NCI-H510A treated with DMSO at 0.1 percent for 48 hours (cell line): ENCODE measurements around the gene TBC1D14.
"Not testable (repeated sequence)": the region's sequence is repeated elsewhere in the genome, so short reads cannot be mapped to it uniquely, and the experiment has no call there.

Experiments used
- DNase-seq: peaks from one replicate; lab custom pipeline; 2025; lab: John Stamatoyannopoulos, UW

The TBC1D14 gene

DNA sequence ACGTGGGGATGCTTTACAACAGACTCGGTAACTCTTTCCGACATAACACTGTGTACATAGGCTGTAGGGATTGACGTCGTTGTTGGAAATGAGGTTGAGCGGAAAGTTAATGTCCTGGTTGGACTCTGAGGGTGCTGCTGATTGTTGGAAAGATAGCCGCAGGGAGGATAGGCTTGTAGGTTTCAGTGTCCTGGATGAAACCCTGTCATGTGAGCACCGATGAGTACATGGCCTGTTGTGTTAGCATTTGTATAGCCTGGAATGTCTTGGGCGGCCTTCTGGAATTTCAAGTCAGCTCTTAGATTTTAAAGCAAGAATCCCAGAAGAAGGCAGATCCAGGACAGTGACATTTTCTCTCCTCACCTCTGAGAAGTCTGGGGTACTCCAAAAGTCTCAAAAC lies 63.3 kb downstream of the TBC1D14 start:
- no peak for DNase-seq

DNA sequence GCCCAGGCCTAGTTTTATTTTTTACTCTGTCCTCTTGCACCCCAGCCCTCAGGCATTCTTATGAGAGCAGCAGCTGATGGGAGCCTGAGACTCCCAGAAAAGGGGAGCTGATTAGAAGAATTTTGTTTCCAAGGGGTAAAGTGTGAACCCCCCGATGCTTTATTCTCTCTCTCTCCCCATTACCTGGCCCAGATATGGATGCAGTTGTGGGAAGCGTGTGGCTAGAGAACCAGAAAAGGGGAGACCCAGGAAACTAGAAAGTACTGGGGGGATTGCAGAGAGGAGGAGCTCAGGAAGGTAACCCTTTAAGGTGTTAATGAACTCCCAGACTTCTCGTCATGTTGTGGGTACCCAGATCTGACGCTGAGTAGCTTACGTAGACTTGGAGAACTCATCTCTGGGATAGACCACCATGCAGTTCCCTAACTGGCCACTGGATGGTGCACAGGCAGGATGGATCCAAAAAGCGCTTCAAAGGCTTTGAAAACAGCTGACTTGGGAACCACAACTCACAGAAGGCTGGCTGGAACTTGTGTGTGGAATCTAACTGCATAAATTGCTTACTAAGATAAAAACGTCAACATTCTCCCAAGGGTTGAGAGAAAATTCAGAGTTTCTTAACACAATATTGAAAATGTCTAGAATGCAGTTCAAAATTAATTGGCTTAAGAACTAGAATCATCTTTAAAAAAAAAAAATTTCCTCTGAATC lies 64.7 kb downstream of the TBC1D14 start:
- peak; percentile 43 for DNase-seq

GRCh38 chr4:6977846-6978245 lies 68.2 kb downstream of the TBC1D14 start:
- DNase-seq: not testable (repeated sequence)

DNA sequence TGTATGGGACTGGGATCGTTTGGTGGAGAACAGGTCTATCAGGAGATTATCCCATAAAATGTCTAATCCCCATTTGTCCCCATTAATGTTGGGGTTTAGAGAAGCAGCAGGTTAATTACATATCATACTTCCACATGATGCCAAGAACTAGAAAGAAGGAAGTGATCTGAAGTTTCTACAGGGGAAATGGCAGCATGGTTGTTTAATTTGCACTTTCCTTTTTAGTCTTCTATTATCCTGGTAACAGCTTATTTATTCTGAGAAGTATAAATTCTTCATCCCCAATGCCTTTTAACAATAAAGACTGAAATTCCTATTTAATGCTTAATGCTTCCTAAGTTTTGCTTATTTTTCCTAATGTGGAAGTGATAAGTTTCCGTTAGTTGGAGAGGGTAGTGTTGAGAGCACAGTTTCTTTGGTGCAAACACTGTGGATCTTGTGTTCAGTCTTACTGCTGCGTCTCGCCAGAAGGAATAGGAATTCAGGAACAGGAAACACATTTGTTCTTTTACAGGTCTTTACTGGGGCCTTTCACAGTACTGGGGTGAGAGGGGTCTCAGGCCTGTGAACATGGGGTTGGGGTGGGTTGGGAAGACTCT lies 74.0 kb downstream of the TBC1D14 start:
- DNase-seq: no peak

DNA sequence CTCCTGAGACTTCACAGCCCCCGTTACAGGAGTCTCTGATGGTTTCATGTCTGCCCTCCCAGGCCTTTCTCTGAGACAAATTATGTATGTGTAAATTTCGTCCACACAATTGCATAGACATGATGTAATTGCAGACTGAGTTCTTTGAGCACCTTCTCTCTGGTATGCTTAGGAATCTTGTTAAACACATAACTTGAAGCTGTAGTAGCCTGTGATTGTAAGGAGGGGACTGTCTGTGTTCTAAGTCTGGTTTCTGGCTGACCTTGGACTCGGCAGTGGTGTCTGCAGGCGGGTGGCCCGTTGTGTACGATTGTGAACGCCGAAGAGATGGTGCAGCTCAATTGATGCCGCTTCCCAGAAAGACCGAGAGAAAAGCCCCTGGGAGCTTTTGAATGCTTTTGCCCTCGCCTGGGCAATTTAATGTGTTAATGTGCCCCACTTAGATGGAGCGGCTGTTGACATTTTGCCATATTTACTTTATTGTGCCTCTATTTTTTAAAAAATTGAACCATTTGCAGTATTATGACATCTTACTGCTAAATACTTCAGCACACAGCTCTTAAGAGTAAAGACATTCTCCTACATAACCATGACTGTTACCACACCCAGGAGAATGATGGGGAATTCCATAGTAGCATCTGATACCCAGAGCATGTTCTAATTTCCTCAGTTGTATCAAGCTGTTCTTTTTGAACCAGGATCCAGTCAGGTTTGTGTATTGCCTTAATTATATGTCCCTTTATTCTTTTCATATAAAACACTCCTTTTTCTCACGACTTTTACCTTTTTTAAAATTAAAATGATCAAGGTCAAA lies 75.2 kb downstream of the TBC1D14 start:
- DNase-seq: no peak

DNA sequence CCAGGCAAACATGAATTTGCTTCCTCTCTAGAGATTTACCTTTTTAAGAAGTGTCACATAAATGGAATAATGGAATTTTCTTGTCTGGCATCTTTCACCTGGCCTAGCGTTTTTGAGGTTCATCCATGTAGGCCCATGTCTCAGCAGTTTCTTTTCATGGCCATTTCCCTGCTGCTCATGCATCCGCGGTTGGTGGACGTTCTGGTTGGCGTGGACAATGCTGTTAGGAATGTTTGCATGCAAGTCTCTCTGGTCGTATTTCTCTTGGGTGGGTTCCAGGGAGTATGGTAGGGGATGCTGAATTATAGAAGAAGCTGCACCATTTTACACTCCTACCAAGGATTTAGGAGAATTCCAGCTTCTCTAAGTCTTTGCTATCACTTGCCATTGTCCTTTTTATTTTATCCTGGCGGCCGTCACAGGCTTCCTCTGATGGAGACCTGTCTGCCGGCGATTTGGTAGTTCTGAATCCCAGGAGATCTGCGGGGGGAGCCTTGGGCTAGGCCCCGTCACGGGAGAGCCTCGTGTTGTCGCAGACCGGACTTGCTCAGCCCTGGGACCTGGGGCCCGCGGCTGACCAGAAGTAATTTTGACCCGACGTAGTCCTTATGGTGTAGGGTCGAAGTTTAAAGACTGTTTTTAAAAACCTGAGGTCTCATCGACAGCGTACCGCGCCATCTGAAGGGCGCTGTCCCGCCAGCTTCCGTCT lies 76.6 kb downstream of the TBC1D14 start:
- no peak for DNase-seq

- DNase-seq: peak; percentile 58
These were observed 77.4 kb downstream of the TBC1D14 start for GRCh38 chr4:6986781-6987587.

GRCh38 chr4:6987588-6987961 lies 77.9 kb downstream of the TBC1D14 start:
- DNase-seq: no peak

- no peak for DNase-seq
These were observed 78.5 kb downstream of the TBC1D14 start for GRCh38 chr4:6988016-6988715.

GRCh38 chr4:6989331-6989923 lies 79.8 kb downstream of the TBC1D14 start:
- no peak for DNase-seq

- no peak for DNase-seq
These were observed 81.0 kb downstream of the TBC1D14 start for GRCh38 chr4:6990661-6991060.

DNA sequence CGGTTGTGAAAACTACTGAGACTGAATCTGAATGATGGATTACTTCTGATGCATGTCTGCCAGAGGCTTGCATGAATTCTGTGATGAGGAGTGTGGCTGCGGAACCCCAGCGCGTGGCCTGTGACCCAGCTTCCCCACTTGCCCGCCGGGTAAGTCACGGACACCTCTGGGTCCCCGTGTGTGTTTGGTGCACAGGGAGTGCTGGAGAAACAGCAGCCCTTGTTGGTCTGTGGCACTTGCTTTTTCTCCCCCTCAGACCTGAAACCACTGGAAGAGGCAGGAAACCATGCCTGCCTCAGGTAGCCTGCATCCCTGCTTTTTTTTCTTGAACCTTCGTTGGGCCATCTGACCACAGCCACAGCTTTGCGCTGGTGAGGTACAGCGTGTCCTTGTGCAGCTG lies 81.6 kb downstream of the TBC1D14 start:
- no peak for DNase-seq

GRCh38 chr4:6991771-6992557 lies 82.3 kb downstream of the TBC1D14 start:
- DNase-seq: no peak

GRCh38 chr4:6992728-6993677 lies 83.4 kb downstream of the TBC1D14 start:
- DNase-seq: peak; percentile 41

GRCh38 chr4:6996481-6996880 lies 86.9 kb downstream of the TBC1D14 start:
- DNase-seq: no peak

GRCh38 chr4:6999172-7000086 lies 89.8 kb downstream of the TBC1D14 start:
- DNase-seq: no peak

DNA sequence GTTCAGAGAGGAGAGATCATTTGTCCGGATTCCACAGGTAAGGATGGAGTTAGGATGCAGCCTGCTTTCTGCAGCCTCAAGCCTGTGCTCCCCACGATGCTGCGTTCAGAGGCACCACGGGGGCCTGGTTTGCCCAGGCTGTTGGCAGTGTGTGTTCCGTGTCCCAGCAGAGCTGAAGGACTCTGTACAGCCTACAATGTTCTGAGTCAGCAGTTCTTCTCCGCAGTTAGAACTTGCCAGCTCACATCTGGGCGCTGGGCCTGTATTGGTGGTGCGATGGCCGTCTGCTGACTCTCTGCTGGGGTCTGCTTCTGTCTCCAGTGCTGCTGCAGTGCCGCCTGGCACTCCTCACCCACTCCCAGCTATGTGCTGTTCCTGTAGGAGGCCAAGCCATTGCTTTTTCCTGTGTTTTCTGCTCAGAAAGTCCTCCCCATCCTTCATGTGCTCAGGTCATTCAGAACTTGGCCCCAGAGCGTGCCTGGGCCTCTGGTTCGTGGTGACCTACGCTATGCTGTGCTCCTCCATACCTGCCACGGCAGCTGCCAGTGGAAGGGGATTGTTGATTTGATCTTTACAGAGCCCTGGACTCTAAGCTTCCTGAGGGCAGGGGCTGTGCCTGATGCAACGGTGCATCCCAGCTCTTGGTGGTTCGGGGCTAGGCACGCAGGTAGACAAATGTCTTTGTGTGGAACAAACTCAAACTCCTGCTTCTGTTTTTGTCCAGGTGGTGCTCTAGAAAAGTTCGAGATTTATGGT lies 91.0 kb downstream of the TBC1D14 start:
- DNase-seq: no peak
